Liver (tissue), 9 donors: Measurements from ENCODE around the gene SKI. TPM values are rescaled to one million over a fixed set of nuclear protein-coding genes. Genes with fewer than 3 reads are reported as not detected.
A peak's percentile ranks its signal among the peaks of the same experiment; 100 is the strongest.

ENCODE experiments used
- DNase-seq: peaks from one replicate; pipeline ENCODE4 v3.0.0-alpha.2; 2017; ENCODE audit warnings: low spot score
- H3K27ac ChIP-seq, 2 donors: one replicate each; pipeline ENCODE4 v1.7.0; 2013; ENCODE audit warnings: inconsistent platforms in 2 of 2, low read length in 2 of 2, control low read depth in 1 of 2, low read depth in 1 of 2, mild to moderate bottlenecking in 1 of 2
- H3K27me3 ChIP-seq, 4 donors: one replicate each; pipeline versions ENCODE4 v1.6.1 to v1.7.0; 2013; ENCODE audit warnings: low read length in 3 of 4, inconsistent platforms in 1 of 4, mild to moderate bottlenecking in 1 of 4, moderate library complexity in 1 of 4; ENCODE audit not compliant: control insufficient read depth in 4 of 4, insufficient read depth in 4 of 4
- H3K36me3 ChIP-seq, 4 donors: one replicate each; pipeline versions ENCODE4 v1.6.1 to v1.7.0; 2013; ENCODE audit warnings: low read length in 3 of 4, mild to moderate bottlenecking in 3 of 4, low read depth in 1 of 4, moderate library complexity in 1 of 4; ENCODE audit not compliant: control insufficient read depth in 4 of 4, insufficient read depth in 3 of 4
- H3K4me1 ChIP-seq, 4 donors: one replicate each; pipeline versions ENCODE4 v1.6.1 to v1.7.0; 2013; ENCODE audit warnings: low read length in 3 of 4, mild to moderate bottlenecking in 3 of 4, moderate library complexity in 1 of 4; ENCODE audit not compliant: control insufficient read depth in 4 of 4, insufficient read depth in 4 of 4
- H3K4me3 ChIP-seq, 3 donors: one replicate each; pipeline versions ENCODE4 v1.6.1 to v1.7.0; 2013; ENCODE audit warnings: low read length in 3 of 3, control low read depth in 1 of 3, low read depth in 1 of 3, mild to moderate bottlenecking in 1 of 3
- H3K9ac ChIP-seq, 2 donors: one replicate each; pipeline ENCODE4 v1.7.0; 2013; ENCODE audit warnings: low read length in 2 of 2, mild to moderate bottlenecking in 2 of 2, moderate library complexity in 2 of 2, control low read depth in 1 of 2, low read depth in 1 of 2
- H3K9me3 ChIP-seq, 4 donors: one replicate each; pipeline versions ENCODE4 v1.6.1 to v1.7.0; 2013; ENCODE audit warnings: low read length in 3 of 4; ENCODE audit not compliant: control insufficient read depth in 4 of 4
- ATF3 ChIP-seq: IDR thresholded peaks from 2 replicates; pipeline ENCODE4 v1.6.1; 2016; ENCODE audit warnings: antibody characterized with exemption
- CTCF ChIP-seq: fragments of 150-350 bp; IDR thresholded peaks from 2 replicates; pipeline ENCODE4 v1.5.1; 2017; ENCODE audit warnings: improper control_type of control experiment, low read depth, low read length; ENCODE audit not compliant: missing input control
- EGR1 ChIP-seq, 2 donors: IDR thresholded peaks; 2 replicates each; pipeline ENCODE4 v1.6.1; 2016 to 2018; ENCODE audit warnings: antibody characterized with exemption in 2 of 2, low read depth in 2 of 2
- FOXA1 ChIP-seq: IDR thresholded peaks from 2 replicates; pipeline ENCODE4 v1.6.1; 2016; ENCODE audit warnings: antibody characterized with exemption
- FOXA2 ChIP-seq: IDR thresholded peaks from 2 replicates; pipeline ENCODE4 v1.6.1; 2016; ENCODE audit warnings: antibody characterized with exemption
- GABPA ChIP-seq, 2 donors: IDR thresholded peaks in 1 of 2; conservative IDR thresholded peaks in 1 of 2; 2 replicates each; pipeline ENCODE4 v1.6.1; 2016; ENCODE audit warnings: antibody characterized with exemption in 2 of 2, mild to moderate bottlenecking in 1 of 2, moderate library complexity in 1 of 2
- HNF4A ChIP-seq, 2 donors: conservative IDR thresholded peaks; 2 replicates each; pipeline ENCODE4 v1.6.1; 2016; ENCODE audit warnings: antibody characterized with exemption in 2 of 2, mild to moderate bottlenecking in 2 of 2
- HNF4G ChIP-seq: IDR thresholded peaks from 2 replicates; pipeline ENCODE4 v1.6.1; 2016; ENCODE audit warnings: antibody characterized with exemption
- JUND ChIP-seq, 2 donors: IDR thresholded peaks; 2 replicates each; pipeline ENCODE4 v1.6.1; 2016; ENCODE audit warnings: antibody characterized with exemption in 2 of 2
- MAX ChIP-seq: IDR thresholded peaks from 2 replicates; pipeline ENCODE4 v1.6.1; 2016; ENCODE audit warnings: antibody characterized with exemption
- NR2F2 ChIP-seq: IDR thresholded peaks from 2 replicates; pipeline ENCODE4 v1.6.1; 2016; ENCODE audit warnings: antibody characterized with exemption
- RAD21 ChIP-seq, 2 donors: IDR thresholded peaks; 2 replicates each; pipeline ENCODE4 v1.6.1; 2016; ENCODE audit warnings: antibody characterized with exemption in 2 of 2, mild to moderate bottlenecking in 2 of 2
- REST ChIP-seq: IDR thresholded peaks from 2 replicates; pipeline ENCODE4 v1.6.1; 2016; ENCODE audit warnings: antibody characterized with exemption, mild to moderate bottlenecking
- RXRA ChIP-seq, 2 donors: IDR thresholded peaks; 2 replicates each; pipeline ENCODE4 v1.6.1; 2017 to 2018; ENCODE audit warnings: antibody characterized with exemption in 2 of 2, mild to moderate bottlenecking in 1 of 2
- SP1 ChIP-seq: IDR thresholded peaks from 2 replicates; pipeline ENCODE4 v1.6.1; 2018; ENCODE audit warnings: antibody characterized with exemption, mild to moderate bottlenecking
- TAF1 ChIP-seq: conservative IDR thresholded peaks from 2 replicates; pipeline ENCODE4 v1.6.1; 2016; ENCODE audit warnings: antibody characterized with exemption, mild to moderate bottlenecking
- YY1 ChIP-seq: IDR thresholded peaks from 2 replicates; pipeline ENCODE4 v1.6.1; 2016; ENCODE audit warnings: antibody characterized with exemption, mild to moderate bottlenecking
- WGBS: extraction: QIAGEN DNeasy Blood & Tissue Kit; methylation state at CpG from one replicate; pipeline ENCODE4 v1.1.7; 2013; 5-methylcytosine and 5-hydroxymethylcytosine counted together
- polyA plus RNA-seq, 2 donors: library from polyadenylated mRNA; stranded (reverse) in 1 of 2; unstranded in 1 of 2; fragments of 200-250 nt in 1 of 2; fragments of >200 nt in 1 of 2; fragmentation: Nextera tagmentation in 1 of 2; extraction: Ambion mirVana in 1 of 2; gene quantifications; one replicate each; pipeline versions ENCODE4 v1.2.1 to v1.2.3, GENCODE V29; 2013 to 2015
- total RNA-seq, 2 donors: library from RNA; depleted of rRNA; stranded (reverse); fragments of >200 nt; gene quantifications; one replicate each; pipeline ENCODE4 v1.2.3, GENCODE V29; 2014
- TF ChIP-seq, protein P1 (sequence below): IDR thresholded peaks from 2 replicates; pipeline ENCODE4 v1.6.1; 2016; ENCODE audit warnings: antibody characterized with exemption
- donor health status: healthy.
- donor health status: healthy.
- donor health status: healthy.
- donor health status: healthy.
- donor health status: healthy.

SKI gene
- 10 to 100 TPM; 18.9 to 21.3 TPM for total RNA-seq
- 10 to 100 TPM in 1 of 2 donors, 1 to 10 TPM in 1; 3.2 to 20.1 TPM for polyA plus RNA-seq

GRCh38 chr1:2228157-2228594 is at the start of gene SKI:
SKI (plus strand) TSS chr1:2228319; CDS start chr1:2228767, 448 bp downstream.
- Histone ChIP-seq H3K9me3 (no peaks in the 10 kb centered on the region), H3K27me3 (no peaks in the 10 kb centered on the region), H3K27ac (peak within 1 kb of the TSS; percentile 94 to 97), H3K9ac (peak within 1 kb of the TSS; percentile 8 to 89), H3K4me1 (peaks cover 11 to 42% (median 33%) of the 10 kb centered on the region in 4 donors), H3K36me3 (no peaks in the 10 kb centered on the region), H3K4me3 (peak within 1 kb of the TSS; percentile 83 to 88 (median 88))
- no peak for DNase-seq
- TF ChIP-seq HNF4G (no peak), FOXA1 (no peak), TAF1 (no peak), NR2F2 (no peak), EGR1 (IDR thresholded peaks at IDR 0.05; ENCODE audit: low read depth in 2 of 2) (no peak), FOXA2 (no peak), SP1 (no peak), YY1 (no peak), REST (no peak), RXRA (IDR thresholded peaks at IDR 0.05) (no peak), CTCF (no peak), MAX (no peak), HNF4A (conservative IDR thresholded peaks at IDR 0.05) (no peak), JUND (IDR thresholded peaks at IDR 0.05) (no peak), RAD21 (IDR thresholded peaks at IDR 0.05) (no peak), GABPA (IDR thresholded peaks at IDR 0.05 in 1 of 2, conservative IDR thresholded peaks at IDR 0.05 in 1 of 2) (no peak), ATF3 (no peak)
- TF ChIP-seq, protein P1, sequence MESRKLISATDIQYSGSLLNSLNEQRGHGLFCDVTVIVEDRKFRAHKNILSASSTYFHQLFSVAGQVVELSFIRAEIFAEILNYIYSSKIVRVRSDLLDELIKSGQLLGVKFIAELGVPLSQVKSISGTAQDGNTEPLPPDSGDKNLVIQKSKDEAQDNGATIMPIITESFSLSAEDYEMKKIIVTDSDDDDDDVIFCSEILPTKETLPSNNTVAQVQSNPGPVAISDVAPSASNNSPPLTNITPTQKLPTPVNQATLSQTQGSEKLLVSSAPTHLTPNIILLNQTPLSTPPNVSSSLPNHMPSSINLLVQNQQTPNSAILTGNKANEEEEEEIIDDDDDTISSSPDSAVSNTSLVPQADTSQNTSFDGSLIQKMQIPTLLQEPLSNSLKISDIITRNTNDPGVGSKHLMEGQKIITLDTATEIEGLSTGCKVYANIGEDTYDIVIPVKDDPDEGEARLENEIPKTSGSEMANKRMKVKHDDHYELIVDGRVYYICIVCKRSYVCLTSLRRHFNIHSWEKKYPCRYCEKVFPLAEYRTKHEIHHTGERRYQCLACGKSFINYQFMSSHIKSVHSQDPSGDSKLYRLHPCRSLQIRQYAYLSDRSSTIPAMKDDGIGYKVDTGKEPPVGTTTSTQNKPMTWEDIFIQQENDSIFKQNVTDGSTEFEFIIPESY = no peak
- 1% methylated on average over 100 of the region's 100 CpGs for WGBS
